ENCODE data around the gene MAP3K15. TPM values are rescaled to one million over a fixed set of nuclear protein-coding genes. Genes with fewer than 3 reads are reported as not detected.

MAP3K15 gene
- total RNA-seq, 1 experiment from 2014 or later, result 1.3 TPM

GRCh38 chrX:19487520-19488200 lies 27.6 kb downstream of the MAP3K15 start:
- CTCF ChIA-PET, result no interaction called here
- Histone ChIP-seq H3K4me3 (replicated peaks in 1 of 2; ENCODE audit: low read depth in 1 of 2, low read length in 2 of 2) (no peak overlapping the region), H3K9ac (ENCODE audit: low read length) (no peak overlapping the region), H3K27me3 (ENCODE audit: insufficient read depth, low read length) (no peaks in the 10 kb centered on the region), H3K4me2 (ENCODE audit: low read length) (no peak overlapping the region), H3K4me1 (ENCODE audit: control insufficient read depth in 1 of 2, insufficient read depth in 2 of 2, low read length in 2 of 2) (no peaks in the 10 kb centered on the region), H3K9me2 (ENCODE audit: insufficient read depth) (no peaks in the 10 kb centered on the region), H3K36me3 (ENCODE audit: control insufficient read depth in 1 of 2, insufficient read depth in 2 of 2, low read length in 2 of 2) (no peaks in the 10 kb centered on the region), H2AFZ (ENCODE audit: low read depth, low read length, poor library complexity, severe bottlenecking) (no peak overlapping the region), H3K79me2 (ENCODE audit: insufficient read depth, low read length) (no peaks in the 10 kb centered on the region), H3K9me3 (ENCODE audit: control insufficient read depth in 1 of 2, insufficient read depth in 1 of 2, low read depth in 1 of 2, low read length in 2 of 2) (no peaks in the 10 kb centered on the region), H4K20me1 (ENCODE audit: insufficient read depth) (no peaks in the 10 kb centered on the region), H3K27ac (ENCODE audit: low read depth, low read length) (no peak overlapping the region)
- TF ChIP-seq FOSL1 (IDR thresholded peaks at IDR 0.05; ENCODE audit: low read depth), result no peak
- no peak for TF ChIP-seq JUND (IDR thresholded peaks at IDR 0.05)
- no peak for TF ChIP-seq EZH2 (IDR thresholded peaks at IDR 0.05)
- TF ChIP-seq POLR2AphosphoS5 (IDR thresholded peaks at IDR 0.05; ENCODE audit: low read depth, low read length), result no peak
- no peak for TF ChIP-seq SIN3A (IDR thresholded peaks at IDR 0.05; ENCODE audit: low read depth)
- no peak for TF ChIP-seq POLR2A (IDR thresholded peaks at IDR 0.05; ENCODE audit: borderline replicate concordance, extremely low read depth, insufficient read depth, insufficient read length)
- BruUV-seq (replicated peaks), result no TSS peak
- DNase-seq (ENCODE audit: low read depth, low spot score) (no peak), ATAC-seq (no peak)
- RAD21 ChIA-PET (ENCODE audit: low non-redundant PET in 1 of 2, low total read pairs in 2 of 2, uncharacterized antibody in 2 of 2, unreplicated experiment in 2 of 2), result no interaction called here
- POLR2A ChIA-PET, result no interaction called here
- intact Hi-C loops (cut with micrococcal nuclease), result no loop called here

- POLR2A ChIA-PET, result no interaction called here
- no peak overlapping the region for H3K9ac ChIP-seq (ENCODE audit: low read length)
- TF ChIP-seq FOSL1 (IDR thresholded peaks at IDR 0.05; ENCODE audit: low read depth), result no peak
- TF ChIP-seq CTCF (IDR thresholded peaks at IDR 0.05 in 2 of 3, conservative IDR thresholded peaks at IDR 0.05 in 1 of 3; ENCODE audit: borderline replicate concordance in 1 of 3, insufficient read depth in 1 of 3, low read depth in 2 of 3, low read length in 2 of 3), result no peak
- no peak for TF ChIP-seq ZBTB33 (IDR thresholded peaks at IDR 0.05; ENCODE audit: extremely low read depth, insufficient replicate concordance, low read length)
- no peak for TF ChIP-seq MAX (IDR thresholded peaks at IDR 0.05)
- TF ChIP-seq YY1 (IDR thresholded peaks at IDR 0.05; ENCODE audit: extremely low read depth, insufficient replicate concordance, low read depth, low read length), result no peak
- no peak for TF ChIP-seq EGR1 (IDR thresholded peaks at IDR 0.05; ENCODE audit: low read depth)
- no peak for TF ChIP-seq POLR2AphosphoS5 (IDR thresholded peaks at IDR 0.05; ENCODE audit: low read depth, low read length)
- no peak for TF ChIP-seq ATF3 (IDR thresholded peaks at IDR 0.05)
- TF ChIP-seq SIN3A (IDR thresholded peaks at IDR 0.05; ENCODE audit: low read depth), result no peak
- no peak for TF ChIP-seq ZFX (IDR thresholded peaks at IDR 0.05)
- no peak for TF ChIP-seq EZH2phosphoT487 (IDR thresholded peaks at IDR 0.05; ENCODE audit: borderline replicate concordance)
- no peak for TF ChIP-seq CEBPB (IDR thresholded peaks at IDR 0.05; ENCODE audit: low read depth)
- no peak for TF ChIP-seq SP1 (IDR thresholded peaks at IDR 0.05; ENCODE audit: low read depth)
- RAD21 ChIA-PET (ENCODE audit: low non-redundant PET in 1 of 2, low total read pairs in 2 of 2, uncharacterized antibody in 2 of 2, unreplicated experiment in 2 of 2), result no interaction called here
- H3K4me2 ChIP-seq (ENCODE audit: low read length), result no peak overlapping the region
- no peaks in the 10 kb centered on the region for H3K79me2 ChIP-seq (ENCODE audit: insufficient read depth, low read length)
- no peak overlapping the region for H3K27ac ChIP-seq (ENCODE audit: low read depth, low read length)
- H3K4me3 ChIP-seq (replicated peaks in 1 of 2; ENCODE audit: low read depth in 1 of 2, low read length in 2 of 2), result no peak overlapping the region
- no peaks in the 10 kb centered on the region for H3K9me2 ChIP-seq (ENCODE audit: insufficient read depth)
- DNase-seq (ENCODE audit: low read depth, low spot score) (no peak), ATAC-seq (no peak)
- H3K4me1 ChIP-seq (ENCODE audit: control insufficient read depth in 1 of 2, insufficient read depth in 2 of 2, low read length in 2 of 2), result no peaks in the 10 kb centered on the region
- no peaks in the 10 kb centered on the region for H3K27me3 ChIP-seq (ENCODE audit: insufficient read depth, low read length)
- H3K9me3 ChIP-seq (ENCODE audit: control insufficient read depth in 1 of 2, insufficient read depth in 1 of 2, low read depth in 1 of 2, low read length in 2 of 2), result no peaks in the 10 kb centered on the region
- intact Hi-C loops (cut with micrococcal nuclease), result no loop called here
- H4K20me1 ChIP-seq (ENCODE audit: insufficient read depth), result no peaks in the 10 kb centered on the region
- no peaks in the 10 kb centered on the region for H3K36me3 ChIP-seq (ENCODE audit: control insufficient read depth in 1 of 2, insufficient read depth in 2 of 2, low read length in 2 of 2)
- CTCF ChIA-PET, result no interaction called here
- H2AFZ ChIP-seq (ENCODE audit: low read depth, low read length, poor library complexity, severe bottlenecking), result no peak overlapping the region
- BruUV-seq (replicated peaks), result no TSS peak
Measured at GRCh38 chrX:19479458-19479857, 35.9 kb downstream of the MAP3K15 start.

Data from HCT116 (cell line).